Prostate gland (tissue), 2 donors: ENCODE measurements around the gene NUMB. TPM values are rescaled to one million over a fixed set of nuclear protein-coding genes. Genes with fewer than 3 reads are reported as not detected.

ENCODE experiments used
- DNase-seq: peaks from one replicate; pipeline ENCODE4 v3.0.0-alpha.2; 2019; ENCODE audit warnings: low spot score
- H3K27ac ChIP-seq, 2 donors: fragments of 200-600 bp; sonication (generic); 2 replicates each; pipeline ENCODE4 v1.5.1; 2017 to 2019
- H3K27me3 ChIP-seq: fragments of 200-600 bp; sonication (generic); replicated peaks from 2 replicates; pipeline ENCODE4 v1.5.1; 2019; ENCODE audit not compliant: insufficient read depth
- H3K36me3 ChIP-seq, 2 donors: fragments of 200-600 bp; sonication (generic); 1 replicate in 1 of 2; 2 replicates in 1 of 2; pipeline versions ENCODE4 v1.5.1 to v1.8.1; 2017 to 2019
- H3K4me1 ChIP-seq: fragments of 200-600 bp; sonication (generic); replicated peaks from 2 replicates; pipeline ENCODE4 v1.5.1; 2019
- H3K4me3 ChIP-seq, 2 donors: fragments of 200-600 bp; sonication (generic); 2 replicates each; pipeline ENCODE4 v1.5.1; 2017 to 2019
- H3K9me3 ChIP-seq: fragments of 200-600 bp; sonication (generic); 2 replicates; pipeline ENCODE4 v1.5.1; 2017
- POLR2A ChIP-seq: fragments of 450-650 bp; IDR thresholded peaks from one replicate; pipeline ENCODE4 v1.6.1; 2016; ENCODE audit warnings: antibody characterized with exemption, mild to moderate bottlenecking
- POLR2AphosphoS5 ChIP-seq: sonication (generic); formaldehyde crosslinking; IDR thresholded peaks from one replicate; pipeline ENCODE4 v1.6.1; 2017; ENCODE audit warnings: antibody characterized with exemption
- WGBS: methylation state at CpG from one replicate; pipeline ENCODE4 v1.1.5; 2018; 5-methylcytosine and 5-hydroxymethylcytosine counted together
- intact Hi-C: fragments of 100-400 bp; cut with DNase I; formaldehyde crosslinking; loops from one replicate; pipeline ENCODE4 v1.14.2; 2022
- total RNA-seq, 2 donors: library from RNA; depleted of rRNA; stranded (reverse); fragments of >200 nt; gene quantifications; one replicate each; pipeline ENCODE4 v1.1.0, GENCODE V29; 2016
- TF ChIP-seq, protein P1 (sequence below), 4 experiments: fragments of 200-600 bp in 2 of 4; fragments of 450-650 bp in 2 of 4; sonication (generic) in 2 of 4; IDR thresholded peaks; 1 replicate in 3 of 4; 2 replicates in 1 of 4; pipeline ENCODE4 v1.5.1; 2016 to 2019; ENCODE audit warnings: antibody characterized with exemption in 4 of 4, mild to moderate bottlenecking in 2 of 4, moderate library complexity in 2 of 4

The NUMB gene
- total RNA-seq, 2 donors from 2014 or later: 38.4 to 57.8 TPM

DNA sequence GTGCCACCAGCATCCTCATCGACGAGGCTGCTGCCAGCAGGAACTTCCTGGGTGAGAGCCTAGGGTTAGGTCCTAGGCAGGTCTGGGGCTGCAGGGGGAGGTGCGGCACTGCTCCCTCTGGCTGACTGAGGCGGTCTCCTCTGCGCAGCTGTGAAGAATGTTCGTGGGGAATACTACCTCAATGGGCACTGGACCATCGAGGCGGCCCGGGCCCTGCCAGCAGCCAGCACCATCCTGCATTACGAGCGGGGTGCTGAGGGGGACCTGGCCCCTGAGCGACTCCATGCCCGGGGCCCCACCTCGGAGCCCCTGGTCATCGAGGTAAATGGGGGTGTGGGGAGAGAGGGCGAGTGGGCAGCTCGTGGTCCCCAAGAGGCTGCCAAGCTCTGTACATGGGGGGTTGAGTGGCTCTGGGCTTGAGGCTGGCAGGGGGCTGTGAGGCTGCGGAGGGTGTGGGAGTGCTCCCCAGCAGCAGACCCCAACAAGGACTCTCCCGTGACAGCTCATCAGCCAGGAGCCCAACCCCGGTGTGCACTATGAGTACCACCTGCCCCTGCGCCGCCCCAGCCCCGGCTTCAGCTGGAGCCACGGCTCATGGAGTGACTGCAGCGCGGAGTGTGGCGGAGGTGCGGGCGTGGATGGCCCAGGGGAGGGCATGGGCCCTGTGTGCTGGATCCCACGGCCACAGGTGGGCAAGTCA lies 206.7 kb downstream of the NUMB start:
- H3K4me3 ChIP-seq: no peak overlapping the region
- WGBS: 91% methylated on average over 30 of the region's 30 CpGs

DNA sequence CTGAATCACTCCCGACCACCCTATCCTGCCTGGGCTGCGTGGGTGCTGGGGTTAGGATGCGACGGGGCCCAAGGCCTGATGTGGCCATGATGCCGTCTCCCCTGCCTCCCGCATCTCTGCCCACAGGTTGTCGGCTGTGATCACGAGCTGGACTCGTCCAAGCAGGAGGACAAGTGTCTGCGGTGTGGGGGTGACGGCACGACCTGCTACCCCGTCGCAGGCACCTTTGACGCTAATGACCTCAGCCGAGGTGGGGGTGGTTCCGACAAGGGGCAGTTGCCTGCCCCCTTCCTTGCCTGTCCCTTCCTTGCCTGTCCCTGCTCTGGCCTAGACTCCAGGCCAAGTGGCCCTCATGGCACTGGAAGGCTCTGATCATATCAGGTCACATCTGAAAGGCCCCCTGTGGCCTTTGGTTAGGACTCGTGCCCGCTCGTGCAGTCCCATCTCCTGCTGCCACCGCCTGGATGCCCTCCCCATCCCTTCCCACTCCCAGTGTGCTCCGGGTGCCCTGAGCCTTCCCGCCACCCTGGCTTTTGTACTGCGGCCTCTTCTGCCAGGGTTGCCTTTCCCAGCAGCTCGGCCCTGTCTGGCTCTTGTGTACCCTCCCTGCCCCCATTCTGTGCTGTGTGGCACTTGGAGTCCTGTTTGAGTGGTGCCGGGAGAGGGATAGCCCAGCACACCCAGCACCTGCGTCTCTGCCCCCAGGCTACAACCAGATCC lies 207.4 kb downstream of the NUMB start:
- Histone ChIP-seq H3K27me3 (no peaks in the 10 kb centered on the region), H3K4me3 (no peak overlapping the region), H3K36me3 (no peaks in the 10 kb centered on the region), H3K4me1 (no peaks in the 10 kb centered on the region), H3K27ac (no peak overlapping the region), H3K9me3 (no peaks in the 10 kb centered on the region)
- WGBS: 92% methylated on average over 27 of the region's 27 CpGs
- DNase-seq: no peak
- TF ChIP-seq POLR2AphosphoS5 (no peak), POLR2A (no peak)
- TF ChIP-seq, protein P1, sequence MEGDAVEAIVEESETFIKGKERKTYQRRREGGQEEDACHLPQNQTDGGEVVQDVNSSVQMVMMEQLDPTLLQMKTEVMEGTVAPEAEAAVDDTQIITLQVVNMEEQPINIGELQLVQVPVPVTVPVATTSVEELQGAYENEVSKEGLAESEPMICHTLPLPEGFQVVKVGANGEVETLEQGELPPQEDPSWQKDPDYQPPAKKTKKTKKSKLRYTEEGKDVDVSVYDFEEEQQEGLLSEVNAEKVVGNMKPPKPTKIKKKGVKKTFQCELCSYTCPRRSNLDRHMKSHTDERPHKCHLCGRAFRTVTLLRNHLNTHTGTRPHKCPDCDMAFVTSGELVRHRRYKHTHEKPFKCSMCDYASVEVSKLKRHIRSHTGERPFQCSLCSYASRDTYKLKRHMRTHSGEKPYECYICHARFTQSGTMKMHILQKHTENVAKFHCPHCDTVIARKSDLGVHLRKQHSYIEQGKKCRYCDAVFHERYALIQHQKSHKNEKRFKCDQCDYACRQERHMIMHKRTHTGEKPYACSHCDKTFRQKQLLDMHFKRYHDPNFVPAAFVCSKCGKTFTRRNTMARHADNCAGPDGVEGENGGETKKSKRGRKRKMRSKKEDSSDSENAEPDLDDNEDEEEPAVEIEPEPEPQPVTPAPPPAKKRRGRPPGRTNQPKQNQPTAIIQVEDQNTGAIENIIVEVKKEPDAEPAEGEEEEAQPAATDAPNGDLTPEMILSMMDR (IDR thresholded peaks at IDR 0.05): no peak
- intact Hi-C loops: no loop called here

More for the DNA sequence above, 206.7 kb downstream of the NUMB start:
- intact Hi-C loops: no loop called here
- DNase-seq: no peak
- Histone ChIP-seq H3K9me3 (no peaks in the 10 kb centered on the region), H3K36me3 (no peaks in the 10 kb centered on the region), H3K4me1 (no peaks in the 10 kb centered on the region), H3K27me3 (no peaks in the 10 kb centered on the region), H3K27ac (no peak overlapping the region)
- TF ChIP-seq POLR2AphosphoS5: no peak
- TF ChIP-seq, protein P1 (IDR thresholded peaks at IDR 0.05): no peak
- TF ChIP-seq POLR2A: no peak

DNA sequence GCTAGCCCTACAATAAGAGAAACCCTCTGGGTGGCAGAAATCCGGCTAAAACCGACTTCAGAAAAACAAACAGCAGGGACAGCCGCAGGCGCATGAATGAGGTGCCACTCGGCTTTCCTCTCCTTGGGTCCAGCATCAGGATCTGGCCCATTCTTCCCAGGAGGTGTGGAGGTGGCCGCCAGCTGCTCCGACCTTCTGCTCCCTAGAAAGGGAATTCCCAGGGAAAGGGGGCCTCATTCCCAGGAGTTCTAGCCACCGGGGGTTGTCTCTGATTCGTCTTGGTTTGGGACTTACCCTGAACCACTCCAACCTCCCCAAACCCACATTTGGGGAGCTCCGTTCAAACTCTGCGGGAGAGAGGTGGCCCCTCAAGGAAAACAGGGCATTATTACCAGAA lies 208.0 kb downstream of the NUMB start:
- intact Hi-C loops: no loop called here
- WGBS: 88% methylated on average over 10 of the region's 11 CpGs

DNA sequence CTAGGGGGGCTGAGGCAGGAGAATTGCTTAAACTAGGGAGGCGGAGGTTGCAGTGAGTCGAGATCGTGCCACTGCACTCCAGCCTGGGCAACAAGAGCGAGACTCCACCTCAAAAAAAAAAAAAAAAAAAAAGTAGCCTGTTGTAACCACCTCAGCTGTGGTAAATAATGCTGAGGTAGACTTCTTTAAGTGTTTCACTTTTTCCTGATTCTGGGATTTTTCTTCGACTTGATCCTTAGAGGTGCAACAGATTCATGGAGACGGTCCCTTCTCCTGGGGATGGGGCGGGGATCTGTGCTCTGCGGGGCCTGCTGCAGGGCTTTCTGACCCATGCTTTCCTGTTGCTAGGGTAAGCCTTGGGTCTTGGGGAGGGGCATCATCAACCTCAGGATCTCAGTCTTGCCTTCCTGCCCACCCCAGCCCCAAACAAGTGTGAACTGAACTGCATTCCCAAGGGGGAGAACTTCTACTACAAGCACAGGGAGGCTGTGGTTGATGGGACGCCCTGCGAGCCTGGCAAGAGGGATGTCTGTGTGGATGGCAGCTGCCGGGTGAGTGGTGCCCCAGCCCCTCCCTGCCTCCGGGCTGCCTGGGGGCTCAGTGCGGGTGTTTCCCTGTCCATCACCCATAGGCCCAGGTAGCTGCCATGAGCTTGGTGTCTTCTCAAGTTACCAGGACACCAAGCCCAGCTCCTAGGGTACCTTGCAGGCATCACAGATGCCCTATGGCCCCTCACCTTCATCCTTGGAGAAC lies 208.6 kb downstream of the NUMB start:
- Histone ChIP-seq H3K9me3 (no peaks in the 10 kb centered on the region), H3K27ac (no peak overlapping the region), H3K27me3 (no peaks in the 10 kb centered on the region), H3K4me3 (no peak overlapping the region), H3K4me1 (no peaks in the 10 kb centered on the region), H3K36me3 (no peaks in the 10 kb centered on the region)
- intact Hi-C loops: no loop called here
- no peak for TF ChIP-seq POLR2A
- TF ChIP-seq POLR2AphosphoS5: no peak
- TF ChIP-seq, protein P1 (IDR thresholded peaks at IDR 0.05): no peak
- no peak for DNase-seq
- WGBS: 84% methylated on average over 13 of the region's 13 CpGs

More for the DNA sequence above, 208.0 kb downstream of the NUMB start:
- Histone ChIP-seq H3K27ac (no peak overlapping the region), H3K4me3 (no peak overlapping the region), H3K27me3 (no peaks in the 10 kb centered on the region), H3K9me3 (no peaks in the 10 kb centered on the region), H3K4me1 (no peaks in the 10 kb centered on the region), H3K36me3 (no peaks in the 10 kb centered on the region)
- DNase-seq: no peak
- TF ChIP-seq, protein P1 (IDR thresholded peaks at IDR 0.05): no peak
- TF ChIP-seq POLR2A (no peak), POLR2AphosphoS5 (no peak)
